OCI-LY1 (cell line): ENCODE results near the gene NT5C2.

Source experiments
- EZH2 ChIP-seq: fragments of 200-600 bp; sonication (generic), shearing (Covaris generic); IDR thresholded peaks from 2 replicates; pipeline ENCODE4 v1.8.0; 2017; ENCODE audit warnings: borderline replicate concordance, mixed run types, mild to moderate bottlenecking, antibody characterized with exemption, low read length, moderate library complexity, mixed read lengths
- TF ChIP-seq, protein P1 (sequence below): fragments of 200-600 bp; sonication (generic), shearing (Covaris generic); IDR thresholded peaks from 2 replicates; pipeline ENCODE4 v1.5.1; 2017; ENCODE audit warnings: mild to moderate bottlenecking, antibody characterized with exemption, low read length, moderate library complexity, mixed read lengths

DNA sequence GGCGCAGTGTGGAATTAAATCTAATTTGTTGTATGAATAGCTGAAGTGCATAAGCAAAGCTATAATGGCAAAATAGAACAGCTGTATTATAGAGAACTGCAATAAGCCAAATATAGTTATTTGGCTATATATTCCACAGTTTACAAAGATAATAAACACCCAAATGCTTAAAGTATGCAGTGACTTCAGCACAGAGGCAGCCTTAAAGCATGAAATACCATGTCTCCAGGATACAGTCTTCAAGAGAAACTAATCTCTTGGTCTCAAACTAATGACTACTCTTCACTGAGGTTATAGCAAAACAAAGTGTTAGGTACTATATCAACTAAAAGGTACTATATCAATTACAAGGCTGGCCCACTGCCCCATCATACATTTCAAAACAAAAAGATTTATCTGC lies 48.0 kb downstream of the NT5C2 start:
- TF ChIP-seq, protein P1, sequence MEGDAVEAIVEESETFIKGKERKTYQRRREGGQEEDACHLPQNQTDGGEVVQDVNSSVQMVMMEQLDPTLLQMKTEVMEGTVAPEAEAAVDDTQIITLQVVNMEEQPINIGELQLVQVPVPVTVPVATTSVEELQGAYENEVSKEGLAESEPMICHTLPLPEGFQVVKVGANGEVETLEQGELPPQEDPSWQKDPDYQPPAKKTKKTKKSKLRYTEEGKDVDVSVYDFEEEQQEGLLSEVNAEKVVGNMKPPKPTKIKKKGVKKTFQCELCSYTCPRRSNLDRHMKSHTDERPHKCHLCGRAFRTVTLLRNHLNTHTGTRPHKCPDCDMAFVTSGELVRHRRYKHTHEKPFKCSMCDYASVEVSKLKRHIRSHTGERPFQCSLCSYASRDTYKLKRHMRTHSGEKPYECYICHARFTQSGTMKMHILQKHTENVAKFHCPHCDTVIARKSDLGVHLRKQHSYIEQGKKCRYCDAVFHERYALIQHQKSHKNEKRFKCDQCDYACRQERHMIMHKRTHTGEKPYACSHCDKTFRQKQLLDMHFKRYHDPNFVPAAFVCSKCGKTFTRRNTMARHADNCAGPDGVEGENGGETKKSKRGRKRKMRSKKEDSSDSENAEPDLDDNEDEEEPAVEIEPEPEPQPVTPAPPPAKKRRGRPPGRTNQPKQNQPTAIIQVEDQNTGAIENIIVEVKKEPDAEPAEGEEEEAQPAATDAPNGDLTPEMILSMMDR: no peak
- TF ChIP-seq EZH2: no peak
